H1 (cell line): Measurements from ENCODE around the gene FRMPD2. TPM values are rescaled to one million over a fixed set of nuclear protein-coding genes. Genes with fewer than 3 reads are reported as not detected.
"Not testable (repeated sequence)": the region's sequence is repeated elsewhere in the genome, so short reads cannot be mapped to it uniquely, and the experiment has no call there.

Source experiments
- CTCF ChIA-PET: fragments of 300-600 bp; sonication (Branson Sonifier 250); formaldehyde crosslinking; loops from one replicate; lab custom pipeline; 2021; ENCODE audit not compliant: partially characterized antibody; lab: Charles Lee
- POLR2A ChIA-PET: fragments of 300-600 bp; sonication (Branson Sonifier 250); formaldehyde crosslinking; loops from one replicate; lab custom pipeline; 2021; ENCODE audit warnings: inconsistent platforms; ENCODE audit not compliant: partially characterized antibody; lab: Charles Lee
- DNase-seq, 2 experiments: peaks; one replicate each; pipeline versions ENCODE4 v3.0.0 to v3.0.0-alpha.2; 2010 to 2022; ENCODE audit warnings: low spot score in 2 of 2, low read depth in 1 of 2, mixed read lengths in 1 of 2
- FAIRE-seq: peaks from 2 replicates; lab custom pipeline; 2011; peaks lifted over from hg19 to GRCh38; lab: Jason Lieb, UNC
- H2AFZ ChIP-seq: 2 replicates; pipeline ENCODE4 v1.8.1; 2012; ENCODE audit warnings: low read length, inconsistent platforms
- H2AK5ac ChIP-seq: 2 replicates; pipeline ENCODE4 v1.6.1; 2013; ENCODE audit warnings: low read depth, low read length
- H2BK120ac ChIP-seq: replicated peaks from 2 replicates; pipeline ENCODE3; 2013; ENCODE audit warnings: low read depth, low read length, inconsistent platforms
- H2BK12ac ChIP-seq: 2 replicates; pipeline ENCODE4 v1.6.1; 2013; ENCODE audit warnings: low read depth, low read length
- H2BK15ac ChIP-seq: 2 replicates; pipeline ENCODE4 v1.6.1; 2013; ENCODE audit warnings: low read length
- H2BK20ac ChIP-seq: 2 replicates; pipeline ENCODE4 v1.6.1; 2013; ENCODE audit warnings: low read length
- H2BK5ac ChIP-seq: 2 replicates; pipeline ENCODE4 v1.6.1; 2013; ENCODE audit warnings: low read depth, low read length
- H3K14ac ChIP-seq: 2 replicates; pipeline ENCODE4 v1.6.1; 2013; ENCODE audit warnings: inconsistent platforms; ENCODE audit not compliant: insufficient read length
- H3K18ac ChIP-seq: 2 replicates; pipeline ENCODE4 v1.6.1; 2013; ENCODE audit warnings: low read length; ENCODE audit errors: extremely low read depth
- H3K23ac ChIP-seq: 2 replicates; pipeline ENCODE4 v1.6.1; 2013; ENCODE audit warnings: inconsistent platforms; ENCODE audit not compliant: insufficient read length
- H3K23me2 ChIP-seq: 2 replicates; pipeline ENCODE4 v1.6.1; 2013; ENCODE audit warnings: low read depth, low read length
- H3K27ac ChIP-seq: 2 replicates; pipeline ENCODE4 v1.6.1; 2011; ENCODE audit warnings: low read depth, low read length, inconsistent platforms
- H3K27me3 ChIP-seq, 4 experiments: replicated peaks in 1 of 4; 1 replicate in 1 of 4; 2 replicates in 3 of 4; pipeline versions ENCODE4 v1.6.1 to v1.8.1; 2011 to 2013; ENCODE audit warnings: low read length in 3 of 4, mild to moderate bottlenecking in 3 of 4, inconsistent platforms in 2 of 4, mixed read lengths in 2 of 4, moderate library complexity in 1 of 4; ENCODE audit not compliant: control insufficient read depth in 3 of 4, insufficient read depth in 3 of 4; ENCODE audit errors: extremely low read depth in 1 of 4
- H3K36me3 ChIP-seq, 4 experiments: 2 replicates each; pipeline versions ENCODE4 v1.6.1 to v1.8.1; 2011 to 2013; ENCODE audit warnings: mild to moderate bottlenecking in 4 of 4, low read length in 3 of 4, moderate library complexity in 2 of 4, control low read depth in 1 of 4, inconsistent platforms in 1 of 4; ENCODE audit not compliant: insufficient read depth in 4 of 4, control insufficient read depth in 2 of 4
- H3K4ac ChIP-seq: replicated peaks from 2 replicates; pipeline ENCODE3; 2013; ENCODE audit warnings: low read length, low read depth, mixed read lengths, inconsistent platforms; ENCODE audit not compliant: insufficient read length
- H3K4me1 ChIP-seq, 4 experiments: replicated peaks in 1 of 4; 1 replicate in 1 of 4; 2 replicates in 3 of 4; pipeline versions ENCODE4 v1.6.1 to v1.8.1; 2011 to 2013; ENCODE audit warnings: low read length in 3 of 4, inconsistent platforms in 2 of 4, mixed read lengths in 1 of 4; ENCODE audit not compliant: insufficient read depth in 4 of 4, control insufficient read depth in 3 of 4
- H3K4me2 ChIP-seq, 2 experiments: 2 replicates each; pipeline versions ENCODE4 v1.6.1 to v1.8.1; 2011 to 2013; ENCODE audit warnings: low read depth in 2 of 2, low read length in 2 of 2, control low read depth in 1 of 2, inconsistent platforms in 1 of 2, mild to moderate bottlenecking in 1 of 2; ENCODE audit not compliant: insufficient read depth in 1 of 2
- H3K4me3 ChIP-seq, 4 experiments: fragments of 200-600, 300-600 bp in 1 of 4; sonication (generic), shearing (Covaris generic), sonication (Bioruptor Twin) in 1 of 4; 2 replicates each; pipeline versions ENCODE4 v1.5.1 to v1.8.1; 2011 to 2016; ENCODE audit warnings: low read length in 4 of 4, low read depth in 3 of 4, control low read depth in 2 of 4, inconsistent platforms in 2 of 4, mild to moderate bottlenecking in 2 of 4, mixed read lengths in 1 of 4, moderate library complexity in 1 of 4; ENCODE audit not compliant: insufficient read depth in 2 of 4; ENCODE audit errors: extremely low read depth in 1 of 4
- H3K56ac ChIP-seq: replicated peaks from 2 replicates; pipeline ENCODE3; 2013; ENCODE audit warnings: low read depth, mild to moderate bottlenecking, mixed read lengths, low read length, inconsistent platforms; ENCODE audit not compliant: insufficient read length
- H3K79me1 ChIP-seq: 2 replicates; pipeline ENCODE4 v1.6.1; 2013; ENCODE audit warnings: low read depth, low read length, control low read depth
- H3K79me2 ChIP-seq, 2 experiments: 2 replicates each; pipeline versions ENCODE4 v1.6.1 to v1.8.1; 2012 to 2013; ENCODE audit warnings: low read length in 2 of 2, mild to moderate bottlenecking in 2 of 2, inconsistent platforms in 1 of 2; ENCODE audit not compliant: insufficient read depth in 2 of 2, control insufficient read depth in 1 of 2
- H3K9ac ChIP-seq, 4 experiments: replicated peaks in 1 of 4; 1 replicate in 1 of 4; 2 replicates in 3 of 4; pipeline versions ENCODE4 v1.6.1 to v1.8.1; 2011 to 2013; ENCODE audit warnings: low read depth in 3 of 4, low read length in 3 of 4, control low read depth in 2 of 4, mild to moderate bottlenecking in 2 of 4, moderate library complexity in 2 of 4, inconsistent platforms in 1 of 4; ENCODE audit errors: extremely low read depth in 1 of 4
- H3K9me3 ChIP-seq, 2 experiments: 2 replicates each; pipeline versions ENCODE4 v1.6.1 to v1.8.1; 2012 to 2013; ENCODE audit warnings: mild to moderate bottlenecking in 2 of 2, moderate library complexity in 2 of 2, control low read depth in 1 of 2, inconsistent platforms in 1 of 2, low read depth in 1 of 2, low read length in 1 of 2, mixed read lengths in 1 of 2; ENCODE audit not compliant: insufficient read depth in 2 of 2
- H4K20me1 ChIP-seq, 2 experiments: replicated peaks in 1 of 2; 2 replicates each; pipeline versions ENCODE3 to v1.8.1; 2011 to 2013; ENCODE audit warnings: inconsistent platforms in 2 of 2, low read length in 2 of 2, mild to moderate bottlenecking in 1 of 2; ENCODE audit not compliant: insufficient read depth in 2 of 2, control insufficient read depth in 1 of 2
- H4K5ac ChIP-seq: 2 replicates; pipeline ENCODE4 v1.6.1; 2013; ENCODE audit warnings: low read length, low read depth, mixed read lengths, inconsistent platforms; ENCODE audit not compliant: insufficient read length
- H4K8ac ChIP-seq: 2 replicates; pipeline ENCODE4 v1.8.0; 2013; ENCODE audit warnings: mild to moderate bottlenecking, moderate library complexity, low read length, inconsistent platforms; ENCODE audit not compliant: insufficient read depth; ENCODE audit errors: extremely low read depth
- H4K91ac ChIP-seq: replicated peaks from 2 replicates; pipeline ENCODE3; 2013; ENCODE audit warnings: low read length, mixed read lengths, inconsistent platforms; ENCODE audit not compliant: insufficient read length
- SP1 ChIP-seq: IDR thresholded peaks from 2 replicates; pipeline ENCODE4 v1.6.1; 2011; ENCODE audit warnings: low read depth, low read length
- WGBS, 2 experiments: shearing (Covaris generic) in 1 of 2; methylation state at CpG; one replicate each; pipeline versions ENCODE4 v1.1.6 to v1.1.7; 2013 to 2015; ENCODE audit warnings: low lambda C conversion rate in 2 of 2, mixed read lengths in 2 of 2, inconsistent platforms in 1 of 2, low coverage in 1 of 2, missing lambda C conversion rate in 1 of 2; ENCODE audit not compliant: insufficient replicate concordance in 2 of 2, insufficient coverage in 1 of 2, insufficient read length in 1 of 2; ENCODE audit errors: extremely low coverage in 1 of 2, missing lambda C conversion rate in 1 of 2; 5-methylcytosine and 5-hydroxymethylcytosine counted together
- polyA plus RNA-seq, 7 experiments: library from polyadenylated mRNA; depleted of rRNA in 3 of 7; stranded (reverse) in 5 of 7; unstranded in 2 of 7; fragments of >200 nt in 5 of 7; fragments of 200-250 nt in 2 of 7; gene quantifications; 1 replicate in 5 of 7; 2 replicates in 1 of 7; 4 replicates in 1 of 7; pipeline versions ENCODE4 v1.2.1 to v1.2.3, GENCODE V29; 2011 to 2013; ENCODE audit warnings: missing spikeins in 2 of 7, mixed read lengths in 2 of 7
- total RNA-seq: library from RNA; stranded (reverse); fragmentation: NEBNext Ultra II Directional; extraction: Animal tissue kit (Norgen Biotek cat#: 25700); gene quantifications from 2 replicates; pipeline ENCODE4 v1.2.1, GENCODE V29; 2021

The FRMPD2 gene
- total and polyA plus RNA-seq, 2 of the 8 experiments (the other 6 are each of a cell fraction or from before 2014, with no cell fraction given) = 0.07 to 0.47 TPM

- TF ChIP-seq SP1 = no peak
- TF ChIP-seq, all 59 proteins: peak for 0
These were observed 90.3 kb downstream of the FRMPD2 start (continued) for GRCh38 chr10:48184224-48184623.

GRCh38 chr10:48172715-48173114 is 101.8 kb downstream of the FRMPD2 start:
- H4K91ac ChIP-seq, H3K56ac ChIP-seq, H2AFZ ChIP-seq, H2BK15ac ChIP-seq, H3K36me3 ChIP-seq, H3K23ac ChIP-seq, H3K23me2 ChIP-seq, H3K9me3 ChIP-seq, H3K27me3 ChIP-seq, H2BK5ac ChIP-seq, H3K14ac ChIP-seq, H4K5ac ChIP-seq, H3K4ac ChIP-seq, H3K4me1 ChIP-seq, H2AK5ac ChIP-seq, H3K27ac ChIP-seq, H3K4me3 ChIP-seq, FAIRE-seq, H3K9ac ChIP-seq, H2BK20ac ChIP-seq, CTCF ChIA-PET, POLR2A ChIA-PET, H2BK120ac ChIP-seq, H3K18ac ChIP-seq, DNase-seq, H4K20me1 ChIP-seq, H3K79me2 ChIP-seq, H3K4me2 ChIP-seq, H2BK12ac ChIP-seq, H3K79me1 ChIP-seq, H4K8ac ChIP-seq: not testable (repeated sequence)
- WGBS, 2 experiments = 52% methylated on average over 3 of the region's 5 CpGs; no CpG with 5 or more reads in 1 of the 2 experiments
